GDM1 (cell line): ENCODE results near the gene IL2RA.
"Not testable (repeated sequence)": the region's sequence is repeated elsewhere in the genome, so short reads cannot be mapped to it uniquely, and the experiment has no call there.

Source experiments
- DNase-seq: peaks from one replicate; lab custom pipeline; 2025; lab: John Stamatoyannopoulos, UW

Gene IL2RA

GRCh38 chr10:6056411-6057135 is 5.6 kb downstream of the IL2RA start:
- no peak for DNase-seq

GRCh38 chr10:6055929-6056328 is 6.2 kb downstream of the IL2RA start:
- DNase-seq = no peak

- DNase-seq = no peak
Measured at GRCh38 chr10:6054884-6055283, 7.3 kb downstream of the IL2RA start.

GRCh38 chr10:6053816-6054631 is 8.1 kb downstream of the IL2RA start:
- DNase-seq = peak; percentile 65

DNA sequence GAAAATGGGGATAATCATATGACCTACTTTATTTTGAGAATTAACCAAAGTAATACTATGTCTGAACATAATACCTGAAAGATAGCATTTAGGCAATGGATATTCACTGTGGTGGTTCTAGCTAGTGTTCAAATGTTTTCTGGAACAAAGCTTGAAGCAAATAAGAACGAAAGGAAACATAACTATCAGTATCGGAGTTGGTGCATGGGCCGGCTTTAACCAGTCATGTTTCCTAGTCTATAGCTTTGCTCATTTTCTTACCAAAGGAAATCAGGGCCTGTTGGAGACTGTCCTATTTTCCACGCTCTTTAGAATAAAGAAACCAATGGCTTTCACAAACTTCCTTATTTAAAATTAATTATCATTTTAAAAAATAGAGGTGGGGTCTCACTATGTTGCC is 8.9 kb downstream of the IL2RA start:
- DNase-seq = no peak

DNA sequence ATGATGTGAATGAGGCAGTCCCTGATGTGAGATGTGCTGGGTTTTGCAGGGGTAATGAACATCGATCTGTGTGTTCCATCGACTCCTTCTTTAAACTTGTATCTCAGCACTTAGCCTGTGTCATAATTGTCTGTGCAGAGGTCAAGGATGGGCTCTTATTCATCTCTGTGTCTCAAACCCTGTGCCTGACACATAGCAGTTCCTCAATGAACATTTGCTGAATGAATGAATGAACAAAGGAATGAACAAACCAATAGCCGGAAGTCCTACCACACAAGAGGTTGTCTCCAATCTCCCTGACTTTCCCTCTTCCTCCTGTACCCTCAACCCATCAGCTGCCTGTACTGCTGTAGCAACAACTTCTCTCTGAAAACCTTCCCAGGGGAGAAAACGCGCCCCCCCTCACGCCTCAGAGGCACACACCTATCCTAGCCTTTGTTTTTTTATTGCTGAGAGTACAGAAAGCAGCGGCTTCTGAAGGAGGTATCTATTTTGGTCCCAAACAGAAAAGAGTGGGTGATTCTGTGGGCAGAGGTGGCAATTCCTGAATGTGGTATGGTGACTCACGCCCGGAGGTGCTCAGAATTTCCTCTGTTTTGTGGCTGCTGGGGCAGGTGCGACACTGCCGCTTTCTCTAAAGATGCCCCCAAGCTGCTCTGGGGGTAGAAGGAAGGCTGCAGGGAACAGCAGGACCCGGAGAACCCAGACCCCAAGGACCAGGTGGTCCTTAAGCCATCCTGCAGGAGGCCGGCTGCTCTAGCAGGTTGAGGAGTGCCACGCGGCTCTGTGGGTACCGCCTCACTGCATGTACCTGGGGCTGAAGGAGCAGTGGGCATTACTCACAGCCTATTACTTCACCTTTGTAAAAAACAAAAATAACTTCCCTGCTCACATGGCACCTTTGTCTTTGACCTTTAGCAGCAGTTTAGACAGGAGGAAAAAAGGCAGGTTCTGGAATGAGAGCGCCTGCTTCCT is 9.6 kb downstream of the IL2RA start:
- DNase-seq = peak; percentile 25

GRCh38 chr10:6050801-6051445 is 11.2 kb downstream of the IL2RA start:
- peak; percentile 14 for DNase-seq

GRCh38 chr10:6049031-6049400 is 13.2 kb downstream of the IL2RA start:
- DNase-seq = no peak

GRCh38 chr10:6048281-6049030 is 13.7 kb downstream of the IL2RA start:
- DNase-seq = no peak

GRCh38 chr10:6047847-6048246 is 14.3 kb downstream of the IL2RA start:
- no peak for DNase-seq

- no peak for DNase-seq
Measured at GRCh38 chr10:6046773-6047611, 15.2 kb downstream of the IL2RA start.

DNA sequence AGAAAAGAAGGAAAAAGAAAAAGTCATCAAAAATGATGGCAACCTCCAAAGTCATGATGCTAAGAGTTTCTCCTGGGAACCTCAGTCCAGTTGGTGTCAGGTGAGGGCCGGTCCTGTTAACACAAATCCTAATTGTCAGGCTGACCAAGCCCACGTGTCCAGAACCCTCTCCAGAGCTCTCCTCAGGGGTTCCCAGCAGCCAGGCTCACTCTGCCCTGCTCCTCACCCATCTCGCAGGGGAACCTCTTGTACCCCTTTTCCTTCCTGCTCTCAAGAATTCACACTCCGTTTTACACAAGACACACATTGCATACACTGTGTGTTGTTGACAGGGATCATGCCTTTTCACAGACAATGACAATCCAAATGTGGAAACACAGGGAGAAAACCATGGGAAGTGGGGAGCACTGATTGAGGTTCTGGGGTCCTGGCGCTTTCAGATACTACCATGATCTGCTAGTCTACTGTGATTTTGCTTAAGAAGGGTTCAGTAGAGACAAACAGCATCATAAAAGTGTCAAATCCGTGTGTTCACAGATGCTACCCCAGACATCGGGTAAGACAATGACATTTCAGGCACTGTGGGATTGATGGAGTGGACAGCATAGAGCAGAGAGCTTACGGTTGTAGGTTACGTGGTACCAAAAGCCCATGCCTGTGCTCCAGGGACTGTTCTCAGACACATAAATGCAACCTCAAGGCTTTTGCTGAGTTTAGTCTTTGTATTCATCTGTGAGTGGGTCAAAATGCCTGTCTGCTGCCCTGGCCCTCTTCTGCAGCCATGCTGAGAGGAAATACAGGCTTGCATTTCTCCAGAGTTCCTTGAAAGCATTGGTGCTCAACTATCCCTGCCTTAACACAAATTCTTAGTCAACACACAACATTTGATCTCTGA is 16.0 kb downstream of the IL2RA start:
- DNase-seq = no peak

DNA sequence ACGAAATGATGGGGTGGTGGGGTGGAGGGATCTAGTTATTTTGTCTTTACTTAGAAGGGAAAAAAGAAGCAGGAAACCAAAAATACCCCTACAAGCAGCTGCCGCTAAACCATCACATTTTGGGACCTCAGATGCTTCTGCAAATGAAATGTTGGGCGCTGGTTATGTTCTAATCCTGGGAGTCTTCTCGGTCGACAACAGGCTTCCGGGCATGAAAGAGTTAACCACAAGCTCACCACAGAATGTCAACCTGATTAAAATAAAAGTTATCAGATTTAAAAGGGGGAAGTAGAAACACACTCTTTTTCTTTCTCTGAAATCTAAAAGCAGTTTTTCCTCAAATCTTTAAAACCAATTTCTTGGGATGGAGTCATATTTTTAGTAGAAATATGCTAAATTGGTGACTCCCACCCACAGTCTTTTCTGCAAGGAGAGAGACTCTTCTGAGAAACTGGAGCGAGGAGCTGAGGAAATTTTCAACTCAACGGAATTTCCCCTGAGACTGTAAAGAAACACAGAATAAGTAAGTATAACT is 16.8 kb downstream of the IL2RA start:
- DNase-seq = peak; percentile 64

GRCh38 chr10:6044751-6045313 is 17.3 kb downstream of the IL2RA start:
- DNase-seq = no peak

DNA sequence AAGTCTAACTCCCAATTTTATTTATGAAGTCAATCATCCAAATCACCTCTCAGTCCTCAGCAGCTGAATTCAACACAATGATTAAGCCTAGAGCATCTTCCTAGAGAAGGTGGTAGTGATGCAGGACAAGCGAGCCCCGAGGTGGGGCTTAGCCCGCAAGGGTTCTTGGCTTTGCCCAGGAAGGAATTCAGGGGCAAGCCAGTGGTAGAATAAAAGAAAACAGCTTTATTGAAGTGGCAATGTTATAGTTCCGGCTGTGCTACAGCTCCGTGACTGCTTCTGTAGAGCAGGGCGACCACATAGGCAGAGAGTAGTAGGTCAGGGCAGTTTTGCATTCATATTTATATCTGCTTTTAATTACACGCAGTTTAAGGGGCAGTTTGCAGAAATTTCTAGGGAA is 18.1 kb downstream of the IL2RA start:
- no peak for DNase-seq

DNA sequence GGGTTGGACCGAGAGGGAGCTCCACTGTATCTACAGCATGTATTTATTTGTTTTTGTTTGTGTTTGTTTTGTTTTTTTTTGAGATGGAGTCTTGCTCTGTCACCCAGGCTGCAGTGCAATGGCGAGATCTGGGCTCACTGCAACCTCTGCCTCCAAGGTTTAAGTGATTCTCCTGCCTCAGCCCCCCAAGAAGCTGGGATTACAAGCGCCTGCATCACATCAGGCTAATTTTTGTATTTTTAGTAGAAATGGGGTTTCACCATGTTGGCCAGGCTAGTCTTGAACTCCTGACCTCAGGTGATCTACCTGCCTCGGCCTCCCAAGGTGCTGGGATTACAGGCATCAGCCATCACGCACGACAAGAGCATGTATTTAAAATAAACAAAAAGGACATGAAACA is 18.8 kb downstream of the IL2RA start:
- not testable (repeated sequence) for DNase-seq

DNA sequence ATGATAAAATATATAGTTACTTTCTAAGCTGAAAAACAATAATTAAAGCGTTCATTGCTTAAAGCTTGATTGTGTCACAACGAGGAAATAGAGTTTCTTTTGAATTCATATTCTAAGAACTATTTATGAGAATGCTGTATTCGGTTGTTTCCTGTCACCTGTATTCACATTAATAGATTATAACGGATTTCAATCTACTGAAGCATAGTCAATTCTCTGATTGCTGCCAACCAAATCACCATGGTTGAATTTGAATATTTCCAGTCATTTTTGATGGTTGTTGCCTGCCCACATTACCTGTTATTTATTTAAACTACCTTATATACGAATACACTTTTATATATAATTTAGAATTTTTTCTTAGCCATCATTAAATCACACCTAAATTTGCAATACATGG is 22.0 kb downstream of the IL2RA start:
- no peak for DNase-seq

DNA sequence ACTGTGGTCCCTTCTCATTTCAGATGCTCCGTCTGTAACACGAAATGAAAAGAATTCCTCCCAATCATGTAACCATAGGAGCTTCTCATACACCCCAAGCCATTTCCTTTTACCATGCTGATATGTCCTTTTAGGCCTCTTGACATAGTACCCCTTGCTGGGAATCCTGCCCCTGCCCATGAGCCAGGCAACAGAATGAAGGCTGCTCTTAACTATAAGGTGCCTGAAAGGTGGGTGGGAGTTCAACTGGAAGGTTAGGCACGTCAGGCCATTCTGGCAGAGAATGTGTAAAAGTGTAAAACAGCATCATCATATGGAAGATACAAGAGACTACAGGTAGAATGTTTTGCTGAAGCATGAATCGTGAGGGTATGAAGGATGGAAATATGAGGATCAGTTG is 22.5 kb downstream of the IL2RA start:
- no peak for DNase-seq
